HEK293 (cell line): Measurements from ENCODE around the gene SPTBN2.

ENCODE experiments used
- CTCF ChIP-seq: fragments of 450-650 bp; formaldehyde crosslinking; IDR thresholded peaks from 2 replicates; pipeline ENCODE4 v1.5.1; 2016; ENCODE audit warnings: missing biosample characterization, missing genetic modification characterization
- TCF7L2 ChIP-seq: IDR thresholded peaks from 2 replicates; pipeline ENCODE4 v1.6.1; 2011; ENCODE audit warnings: low read depth, mild to moderate bottlenecking, inconsistent platforms, low read length, moderate library complexity, borderline replicate concordance
- ZNF140 ChIP-seq: fragments of 450-650 bp; formaldehyde crosslinking; IDR thresholded peaks from 2 replicates; pipeline ENCODE4 v1.5.1; 2016; ENCODE audit warnings: missing biosample characterization, missing genetic modification characterization
- ZNF791 ChIP-seq: fragments of 450-650 bp; formaldehyde crosslinking; IDR thresholded peaks from 2 replicates; pipeline ENCODE4 v1.5.1; 2016; ENCODE audit warnings: missing biosample characterization, missing genetic modification characterization
- TF ChIP-seq, protein P1 (sequence below): sonication (generic); formaldehyde crosslinking; IDR thresholded peaks from 2 replicates; pipeline ENCODE4 v1.8.1; 2022; ENCODE audit warnings: mild to moderate bottlenecking, moderate library complexity, missing genetic modification reagents

GRCh38 chr11:66727282-66728037, 1.6 kb downstream of the SPTBN2 start:
- no peak for TF ChIP-seq ZNF140 (tag by site-specific recombination)
- TF ChIP-seq CTCF (tag by site-specific recombination) = no peak
- no peak for TF ChIP-seq ZNF791 (tag by site-specific recombination)
- TF ChIP-seq TCF7L2 = no peak
- TF ChIP-seq, protein P1, sequence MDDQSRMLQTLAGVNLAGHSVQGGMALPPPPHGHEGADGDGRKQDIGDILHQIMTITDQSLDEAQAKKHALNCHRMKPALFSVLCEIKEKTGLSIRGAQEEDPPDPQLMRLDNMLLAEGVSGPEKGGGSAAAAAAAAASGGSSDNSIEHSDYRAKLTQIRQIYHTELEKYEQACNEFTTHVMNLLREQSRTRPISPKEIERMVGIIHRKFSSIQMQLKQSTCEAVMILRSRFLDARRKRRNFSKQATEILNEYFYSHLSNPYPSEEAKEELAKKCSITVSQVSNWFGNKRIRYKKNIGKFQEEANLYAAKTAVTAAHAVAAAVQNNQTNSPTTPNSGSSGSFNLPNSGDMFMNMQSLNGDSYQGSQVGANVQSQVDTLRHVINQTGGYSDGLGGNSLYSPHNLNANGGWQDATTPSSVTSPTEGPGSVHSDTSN (CRISPR knock-in tag) = no peak
